GM18508 (cell line): ENCODE data around the gene CISD2.
"Not testable (repeated sequence)": the region's sequence is repeated elsewhere in the genome, so short reads cannot be mapped to it uniquely, and the experiment has no call there.

ENCODE experiments used
- ATAC-seq: cut with Tn5 transposase; IDR thresholded peaks from one replicate; pipeline ENCODE4 v1.9.1; 2021; ENCODE audit warnings: moderate number of reproducible peaks; ENCODE audit not compliant: insufficient read depth, unreplicated experiment

The CISD2 gene

GRCh38 chr4:102847687-102848086 is 21.1 kb upstream of the CISD2 start:
- no peak for ATAC-seq

GRCh38 chr4:102849579-102850104 is 19.1 kb upstream of the CISD2 start:
- ATAC-seq: no peak

GRCh38 chr4:102850370-102850769 is 18.4 kb upstream of the CISD2 start:
- no peak for ATAC-seq

GRCh38 chr4:102858828-102859464 is 9.8 kb upstream of the CISD2 start:
- no peak for ATAC-seq

GRCh38 chr4:102860611-102861324 is 8.0 kb upstream of the CISD2 start:
- no peak for ATAC-seq

GRCh38 chr4:102862016-102862415 is 6.8 kb upstream of the CISD2 start:
- ATAC-seq: no peak

- no peak for ATAC-seq
Measured at GRCh38 chr4:102862747-102863146, 6.0 kb upstream of the CISD2 start.

GRCh38 chr4:102865327-102865726 is 3.5 kb upstream of the CISD2 start:
- ATAC-seq: not testable (repeated sequence)

GRCh38 chr4:102867278-102868152 is 1.3 kb upstream of the CISD2 start:
- ATAC-seq: no peak

- no peak for ATAC-seq
Measured at GRCh38 chr4:102868153-102868780, 525 bp upstream of the CISD2 start.

GRCh38 chr4:102869569-102870197 is 891 bp downstream of the CISD2 start:
- ATAC-seq: peak; percentile 18

- no peak for ATAC-seq
Measured at GRCh38 chr4:102871772-102872171, 3.0 kb downstream of the CISD2 start.

GRCh38 chr4:102877477-102878106 is 8.8 kb downstream of the CISD2 start:
- ATAC-seq: not testable (repeated sequence)

- not testable (repeated sequence) for ATAC-seq
Measured at GRCh38 chr4:102878349-102878748, 9.6 kb downstream of the CISD2 start.

- no peak for ATAC-seq
Measured at GRCh38 chr4:102878901-102879300, 10.1 kb downstream of the CISD2 start.

GRCh38 chr4:102881343-102881742 is 12.6 kb downstream of the CISD2 start:
- no peak for ATAC-seq

- ATAC-seq: no peak
Measured at GRCh38 chr4:102883278-102883677, 14.5 kb downstream of the CISD2 start.

- not testable (repeated sequence) for ATAC-seq
Measured at GRCh38 chr4:102888570-102888969, 19.8 kb downstream of the CISD2 start.

- ATAC-seq: not testable (repeated sequence)
Measured at GRCh38 chr4:102889866-102890265, 21.1 kb downstream of the CISD2 start.
